ENCODE data around the gene RNF168.

GRCh38 chr3:196504556-196504955, 988 bp upstream of the RNF168 start:
- TF ChIP-seq POLR2AphosphoS5 (IDR thresholded peaks at IDR 0.05) (no peak), POLR2A (IDR thresholded peaks at IDR 0.05) (no peak)

Measured in breast epithelium (tissue), 3 donors.